ENCODE results near the gene S100A16. TPM values are rescaled to one million over a fixed set of nuclear protein-coding genes. Genes with fewer than 3 reads are reported as not detected.

Gene S100A16
- total RNA-seq, 1 experiment from 2014 or later, result 196 TPM

GRCh38 chr1:153629343-153629665 is 16.4 kb upstream of the S100A16 start (continued):
- TF ChIP-seq ZBTB33 (IDR thresholded peaks at IDR 0.05; ENCODE audit: extremely low read depth, insufficient replicate concordance, low read length), result no peak

- H3K4me2 ChIP-seq (ENCODE audit: low read length), result no peak overlapping the region
- H3K4me1 ChIP-seq (ENCODE audit: control insufficient read depth in 1 of 2, insufficient read depth in 2 of 2, low read length in 2 of 2), result peaks cover 23 to 42% of the 10 kb centered on the region in 2 experiments
- H3K36me3 ChIP-seq (ENCODE audit: control insufficient read depth in 1 of 2, insufficient read depth in 2 of 2, low read length in 2 of 2), result 0 out of 4 replicates have a peak, but pooled peaks cover 0 to 2% of the 10 kb centered on the region in 2 experiments
- no peak overlapping the region; the same call in 1 of the 2 replicates for H3K9ac ChIP-seq (ENCODE audit: low read length)
- ChIA-PET RAD21 (ENCODE audit: low non-redundant PET in 1 of 2, low total read pairs in 2 of 2, uncharacterized antibody in 2 of 2, unreplicated experiment in 2 of 2) (no interaction called here), CTCF (interaction anchor here (1.3 to 5.7 kb wide), 4 partner anchors 13 to 83 kb away, joined by 4 to 76 read pairs (median 20); partner anchors contain the start of genes S100A14, S100A16 and S100A4), POLR2A (interaction anchor here (1.2 to 10.5 kb wide), 4 partner anchors 13 to 118 kb away, joined by 3 to 172 read pairs (median 15); partner anchors contain the start of genes S100A14, S100A16 and S100A6)
- ATAC-seq (no peak), DNase-seq (ENCODE audit: low read depth, low spot score) (no peak)
- H3K27ac ChIP-seq (ENCODE audit: low read depth, low read length), result no peak overlapping the region; the same call in 1 of the 2 replicates
- no peak overlapping the region for H3K4me3 ChIP-seq (replicated peaks in 1 of 2; ENCODE audit: low read depth in 1 of 2, low read length in 2 of 2)
- no peaks in the 10 kb centered on the region for H3K9me2 ChIP-seq (ENCODE audit: insufficient read depth)
- no peaks in the 10 kb centered on the region for H4K20me1 ChIP-seq (ENCODE audit: insufficient read depth)
- no peak for TF ChIP-seq MAX (IDR thresholded peaks at IDR 0.05)
- TF ChIP-seq ZFX (IDR thresholded peaks at IDR 0.05), result no peak
- TF ChIP-seq ZNF274 (IDR thresholded peaks at IDR 0.05; ENCODE audit: low read depth, low read length), result no peak
- TF ChIP-seq POLR2AphosphoS5 (IDR thresholded peaks at IDR 0.05; ENCODE audit: low read depth, low read length), result no peak
- no peak for TF ChIP-seq EGR1 (IDR thresholded peaks at IDR 0.05; ENCODE audit: low read depth)
- no peak for TF ChIP-seq CBX3 (IDR thresholded peaks at IDR 0.05; ENCODE audit: low read depth)
- TF ChIP-seq SP1 (IDR thresholded peaks at IDR 0.05; ENCODE audit: low read depth), result no peak
- no peak for TF ChIP-seq TCF7L2 (IDR thresholded peaks at IDR 0.05; ENCODE audit: borderline replicate concordance, extremely low read depth, insufficient read depth, insufficient read length)
- TF ChIP-seq JUND (IDR thresholded peaks at IDR 0.05), result no peak
- TF ChIP-seq CTCF (IDR thresholded peaks at IDR 0.05 in 2 of 3, conservative IDR thresholded peaks at IDR 0.05 in 1 of 3; ENCODE audit: borderline replicate concordance in 1 of 3, insufficient read depth in 1 of 3, low read depth in 2 of 3, low read length in 2 of 3), result no peak
- no peak for TF ChIP-seq REST (IDR thresholded peaks at IDR 0.05; ENCODE audit: low read depth)
- TF ChIP-seq ELF1 (IDR thresholded peaks at IDR 0.05; ENCODE audit: borderline replicate concordance, low read depth), result no peak
- TF ChIP-seq YY1 (IDR thresholded peaks at IDR 0.05; ENCODE audit: extremely low read depth, insufficient replicate concordance, low read depth, low read length), result no peak
- no peak overlapping the region for H2AFZ ChIP-seq (ENCODE audit: low read depth, low read length, poor library complexity, severe bottlenecking)
- BruUV-seq (replicated peaks), result no TSS peak
- intact Hi-C loops (cut with micrococcal nuclease), result loop anchor here (5.0 kb wide), 1 partner anchor 276 kb away; no protein-coding TSS in a partner anchor
- H3K9me3 ChIP-seq (ENCODE audit: control insufficient read depth in 1 of 2, insufficient read depth in 1 of 2, low read depth in 1 of 2, low read length in 2 of 2), result no peaks in the 10 kb centered on the region
- no peaks in the 10 kb centered on the region for H3K27me3 ChIP-seq (ENCODE audit: insufficient read depth, low read length)
- peaks cover 15% of the 10 kb centered on the region; the same call in 1 of the 2 replicates for H3K79me2 ChIP-seq (ENCODE audit: insufficient read depth, low read length)
Measured at GRCh38 chr1:153628638-153629342, 15.9 kb upstream of the S100A16 start.

All from HCT116 (cell line).